NCI-H2196 (cell line): ENCODE measurements around the gene FOXN3.

Experiments used
- DNase-seq: peaks from one replicate; lab custom pipeline; 2025; ENCODE audit not compliant: unreplicated experiment; lab: John Stamatoyannopoulos, UW

Gene FOXN3

GRCh38 chr14:89339579-89339978 lies 77.5 kb downstream of the FOXN3 start:
- no peak for DNase-seq

GRCh38 chr14:89339158-89339557 lies 77.9 kb downstream of the FOXN3 start:
- DNase-seq, result no peak

- no peak for DNase-seq
These were observed 80.7 kb downstream of the FOXN3 start for GRCh38 chr14:89336338-89336737.

GRCh38 chr14:89332031-89332430 lies 85.0 kb downstream of the FOXN3 start:
- no peak for DNase-seq

- no peak for DNase-seq
These were observed 85.6 kb downstream of the FOXN3 start for GRCh38 chr14:89331398-89331797.

GRCh38 chr14:89330236-89331002 lies 86.6 kb downstream of the FOXN3 start:
- DNase-seq, result no peak

GRCh38 chr14:89327771-89328212 lies 89.2 kb downstream of the FOXN3 start:
- peak; percentile 20 for DNase-seq

GRCh38 chr14:89325959-89326358 lies 91.1 kb downstream of the FOXN3 start:
- DNase-seq, result no peak

GRCh38 chr14:89325299-89325883 lies 91.6 kb downstream of the FOXN3 start:
- DNase-seq, result no peak

GRCh38 chr14:89324501-89325298 lies 92.3 kb downstream of the FOXN3 start:
- no peak for DNase-seq

GRCh38 chr14:89320381-89321000 lies 96.5 kb downstream of the FOXN3 start:
- no peak for DNase-seq

- no peak for DNase-seq
These were observed 97.3 kb downstream of the FOXN3 start for GRCh38 chr14:89319687-89320086.

GRCh38 chr14:89317051-89317691 lies 99.9 kb downstream of the FOXN3 start:
- no peak for DNase-seq

GRCh38 chr14:89315493-89316470 lies 101.3 kb downstream of the FOXN3 start:
- DNase-seq, result no peak

- DNase-seq, result no peak
These were observed 102.8 kb downstream of the FOXN3 start for GRCh38 chr14:89314274-89314673.

GRCh38 chr14:89312932-89313331 lies 104.1 kb downstream of the FOXN3 start:
- no peak for DNase-seq

- DNase-seq, result no peak
These were observed 106.8 kb downstream of the FOXN3 start for GRCh38 chr14:89310211-89310610.

- DNase-seq, result no peak
These were observed 107.3 kb downstream of the FOXN3 start for GRCh38 chr14:89309670-89310177.

- DNase-seq, result no peak
These were observed 108.6 kb downstream of the FOXN3 start for GRCh38 chr14:89308232-89308959.
